Spinal cord (tissue), 10 donors: ENCODE results near the gene THSD4. TPM values are rescaled to one million over a fixed set of nuclear protein-coding genes. Genes with fewer than 3 reads are reported as not detected.

Experiments used
- DNase-seq, 6 donors: peaks; one replicate each; pipeline versions ENCODE4 v3.0.0 to v3.0.0-alpha.2; 2013 to 2015; ENCODE audit warnings: low spot score in 6 of 6, low read depth in 4 of 6
- H3K27ac ChIP-seq: one replicate; pipeline ENCODE4 v1.5.1; 2013; ENCODE audit warnings: low read depth, low read length, control low read depth
- H3K27me3 ChIP-seq: one replicate; pipeline ENCODE4 v1.6.1; 2013; ENCODE audit warnings: low read length; ENCODE audit not compliant: control insufficient read depth, insufficient read depth
- H3K36me3 ChIP-seq: one replicate; pipeline ENCODE4 v1.6.1; 2013; ENCODE audit warnings: low read length; ENCODE audit not compliant: control insufficient read depth, insufficient read depth
- H3K4me1 ChIP-seq: one replicate; pipeline ENCODE4 v1.6.1; 2013; ENCODE audit warnings: low read length; ENCODE audit not compliant: control insufficient read depth, insufficient read depth
- H3K4me3 ChIP-seq: one replicate; pipeline ENCODE4 v1.5.1; 2013; ENCODE audit warnings: low read depth, low read length, control low read depth
- H3K9me3 ChIP-seq: one replicate; pipeline ENCODE4 v1.6.1; 2013; ENCODE audit warnings: low read length; ENCODE audit not compliant: control insufficient read depth, insufficient read depth
- WGBS: methylation state at CpG from one replicate; pipeline ENCODE4 v1.1.5; 2013; ENCODE audit warnings: missing lambda C conversion rate; ENCODE audit not compliant: insufficient coverage; 5-methylcytosine and 5-hydroxymethylcytosine counted together
- polyA plus RNA-seq, 2 donors: library from polyadenylated mRNA; unstranded; fragments of 120-200 nt; gene quantifications; one replicate each; pipeline ENCODE4 v1.2.1, GENCODE V29; 2013; ENCODE audit not compliant: insufficient read length in 2 of 2
- total RNA-seq, 2 donors: library from RNA; depleted of rRNA in 1 of 2; stranded (reverse); fragments of 120-200 nt in 1 of 2; fragments of >200 nt in 1 of 2; gene quantifications; one replicate each; pipeline versions ENCODE4 v1.2.3 to v1.2.4, GENCODE V29; 2013 to 2014
- donor health status: healthy.

The THSD4 gene
- total and polyA plus RNA-seq, 4 donors: 18.2 to 127 (median 63.2) TPM

GRCh38 chr15:71822890-71823630 is 707.8 kb downstream of the THSD4 start:
- no peak overlapping the region for H3K27ac ChIP-seq
- no peak overlapping the region for H3K4me3 ChIP-seq
- H3K4me1 ChIP-seq: no peaks in the 10 kb centered on the region
- H3K27me3 ChIP-seq: no peaks in the 10 kb centered on the region
- DNase-seq: no peak
- 45% methylated on average over 2 of the region's 3 CpGs for WGBS
- H3K36me3 ChIP-seq: peaks cover 5% of the 10 kb centered on the region
- H3K9me3 ChIP-seq: peaks cover 2% of the 10 kb centered on the region

GRCh38 chr15:71823801-71824200 is 708.5 kb downstream of the THSD4 start:
- 78% methylated on average over 3 of the region's 3 CpGs for WGBS
- DNase-seq: no peak
- H3K9me3 ChIP-seq: peaks cover 2% of the 10 kb centered on the region
- H3K4me3 ChIP-seq: no peak overlapping the region
- H3K36me3 ChIP-seq: peaks cover 5% of the 10 kb centered on the region
- H3K27me3 ChIP-seq: no peaks in the 10 kb centered on the region
- no peak overlapping the region for H3K27ac ChIP-seq
- no peaks in the 10 kb centered on the region for H3K4me1 ChIP-seq

- H3K27me3 ChIP-seq: no peaks in the 10 kb centered on the region
- H3K9me3 ChIP-seq: peaks cover 2% of the 10 kb centered on the region
- no peak overlapping the region for H3K4me3 ChIP-seq
- H3K4me1 ChIP-seq: no peaks in the 10 kb centered on the region
- H3K27ac ChIP-seq: no peak overlapping the region
- 94% methylated on average over 3 of the region's 4 CpGs for WGBS
- DNase-seq: no peak
- peaks cover 5% of the 10 kb centered on the region for H3K36me3 ChIP-seq
Measured at GRCh38 chr15:71825021-71825730, 709.9 kb downstream of the THSD4 start.

- H3K4me1 ChIP-seq: no peaks in the 10 kb centered on the region
- WGBS: 40% methylated on average over 1 of the region's 5 CpGs
- H3K9me3 ChIP-seq: peaks cover 2% of the 10 kb centered on the region
- H3K27me3 ChIP-seq: no peaks in the 10 kb centered on the region
- H3K36me3 ChIP-seq: peaks cover 5% of the 10 kb centered on the region
- H3K4me3 ChIP-seq: no peak overlapping the region
- H3K27ac ChIP-seq: no peak overlapping the region
- no peak for DNase-seq
Measured at GRCh38 chr15:71826196-71826595, 710.9 kb downstream of the THSD4 start.

- Histone ChIP-seq H3K27me3 (no peaks in the 10 kb centered on the region), H3K36me3 (peaks cover 5% of the 10 kb centered on the region), H3K27ac (no peak overlapping the region), H3K4me1 (no peaks in the 10 kb centered on the region), H3K4me3 (no peak overlapping the region), H3K9me3 (no peaks in the 10 kb centered on the region)
- DNase-seq: no peak
- no CpG with 5 or more reads among the region's 2 CpGs for WGBS
Measured at GRCh38 chr15:71830981-71831380, 715.7 kb downstream of the THSD4 start.

Other genes starting within 250 kb of the THSD4 start
- 1 to 10 TPM; 4.3 to 6.6 TPM for gene THAP10, start 223.0 kb upstream of the THSD4 start, total RNA-seq
- 10 to 100 TPM; 12.5 to 19.3 TPM for gene THAP10, start 223.0 kb upstream of the THSD4 start, polyA plus RNA-seq
- gene LRRC49, start 222.6 kb upstream of the THSD4 start, total RNA-seq: 10 to 100 TPM; 32.5 to 92.5 TPM
- 10 to 100 TPM; 55.5 to 56.2 TPM for gene LRRC49, start 222.6 kb upstream of the THSD4 start, polyA plus RNA-seq